ENCODE data around the gene KIT. TPM values are rescaled to one million over a fixed set of nuclear protein-coding genes. Genes with fewer than 3 reads are reported as not detected.

Gene KIT
- total RNA-seq, 1 donor from 2014 or later = 1.2 TPM

GRCh38 chr4:54723220-54723619 lies 65.5 kb downstream of the KIT start:
- DNase-seq = no peak
- Histone ChIP-seq H3K36me3 (no peaks in the 10 kb centered on the region), H3K4me1 (peaks cover 9% of the 10 kb centered on the region), H3K9me3 (replicated peaks) (no peaks in the 10 kb centered on the region), H3K27me3 (ENCODE audit: low read depth) (no peaks in the 10 kb centered on the region), H3K4me3 (no peak overlapping the region), H3K27ac (replicated peaks) (no peak overlapping the region)
- TF ChIP-seq CTCF (IDR thresholded peaks at IDR 0.05; ENCODE audit: borderline replicate concordance) = no peak
- intact Hi-C loops (cut with micrococcal nuclease) = no loop called here

GRCh38 chr4:54723820-54724219 lies 66.1 kb downstream of the KIT start:
- H3K27me3 ChIP-seq (ENCODE audit: low read depth) = no peaks in the 10 kb centered on the region
- no peaks in the 10 kb centered on the region for H3K9me3 ChIP-seq (replicated peaks)
- TF ChIP-seq CTCF (IDR thresholded peaks at IDR 0.05; ENCODE audit: borderline replicate concordance) = no peak
- H3K36me3 ChIP-seq = no peaks in the 10 kb centered on the region
- intact Hi-C loops (cut with micrococcal nuclease) = no loop called here
- no peak overlapping the region for H3K27ac ChIP-seq (replicated peaks)
- no peak for DNase-seq
- H3K4me1 ChIP-seq = peaks cover 9% of the 10 kb centered on the region
- H3K4me3 ChIP-seq = no peak overlapping the region

- no peaks in the 10 kb centered on the region for H3K36me3 ChIP-seq
- DNase-seq = no peak
- no peak overlapping the region for H3K27ac ChIP-seq (replicated peaks)
- H3K4me3 ChIP-seq = no peak overlapping the region
- no peaks in the 10 kb centered on the region for H3K27me3 ChIP-seq (ENCODE audit: low read depth)
- intact Hi-C loops (cut with micrococcal nuclease) = no loop called here
- peaks cover 9% of the 10 kb centered on the region for H3K4me1 ChIP-seq
- no peaks in the 10 kb centered on the region for H3K9me3 ChIP-seq (replicated peaks)
- no peak for TF ChIP-seq CTCF (IDR thresholded peaks at IDR 0.05; ENCODE audit: borderline replicate concordance)
Measured at GRCh38 chr4:54726907-54727306, 69.2 kb downstream of the KIT start.

GRCh38 chr4:54727346-54727745 lies 69.6 kb downstream of the KIT start:
- peaks cover 9% of the 10 kb centered on the region for H3K4me1 ChIP-seq
- no peaks in the 10 kb centered on the region for H3K9me3 ChIP-seq (replicated peaks)
- DNase-seq = no peak
- no peaks in the 10 kb centered on the region for H3K27me3 ChIP-seq (ENCODE audit: low read depth)
- no peak overlapping the region for H3K27ac ChIP-seq (replicated peaks)
- H3K4me3 ChIP-seq = no peak overlapping the region
- no peak for TF ChIP-seq CTCF (IDR thresholded peaks at IDR 0.05; ENCODE audit: borderline replicate concordance)
- no peaks in the 10 kb centered on the region for H3K36me3 ChIP-seq
- intact Hi-C loops (cut with micrococcal nuclease) = no loop called here

- Histone ChIP-seq H3K27ac (replicated peaks) (no peak overlapping the region), H3K36me3 (no peaks in the 10 kb centered on the region), H3K4me3 (no peak overlapping the region), H3K9me3 (replicated peaks) (no peaks in the 10 kb centered on the region), H3K4me1 (peaks cover 5% of the 10 kb centered on the region), H3K27me3 (ENCODE audit: low read depth) (no peaks in the 10 kb centered on the region)
- DNase-seq = no peak
- intact Hi-C loops (cut with micrococcal nuclease) = no loop called here
- TF ChIP-seq CTCF (IDR thresholded peaks at IDR 0.05; ENCODE audit: borderline replicate concordance) = no peak
Measured at GRCh38 chr4:54728368-54728767, 70.6 kb downstream of the KIT start.

GRCh38 chr4:54729256-54729655 lies 71.5 kb downstream of the KIT start:
- no peak for DNase-seq
- no peaks in the 10 kb centered on the region for H3K4me1 ChIP-seq
- intact Hi-C loops (cut with micrococcal nuclease) = no loop called here
- H3K27ac ChIP-seq (replicated peaks) = no peak overlapping the region
- no peaks in the 10 kb centered on the region for H3K36me3 ChIP-seq
- H3K27me3 ChIP-seq (ENCODE audit: low read depth) = no peaks in the 10 kb centered on the region
- no peak for TF ChIP-seq CTCF (IDR thresholded peaks at IDR 0.05; ENCODE audit: borderline replicate concordance)
- no peaks in the 10 kb centered on the region for H3K9me3 ChIP-seq (replicated peaks)
- no peak overlapping the region for H3K4me3 ChIP-seq
